ENCODE results near the gene GNAZ. TPM values are rescaled to one million over a fixed set of nuclear protein-coding genes. Genes with fewer than 3 reads are reported as not detected.
A peak's percentile ranks its signal among the peaks of the same experiment; 100 is the strongest.
"Not testable (repeated sequence)": the region's sequence is repeated elsewhere in the genome, so short reads cannot be mapped to it uniquely, and the experiment has no call there.

GNAZ gene
- total RNA-seq, 1 donor from 2014 or later, result 0.51 TPM

DNA sequence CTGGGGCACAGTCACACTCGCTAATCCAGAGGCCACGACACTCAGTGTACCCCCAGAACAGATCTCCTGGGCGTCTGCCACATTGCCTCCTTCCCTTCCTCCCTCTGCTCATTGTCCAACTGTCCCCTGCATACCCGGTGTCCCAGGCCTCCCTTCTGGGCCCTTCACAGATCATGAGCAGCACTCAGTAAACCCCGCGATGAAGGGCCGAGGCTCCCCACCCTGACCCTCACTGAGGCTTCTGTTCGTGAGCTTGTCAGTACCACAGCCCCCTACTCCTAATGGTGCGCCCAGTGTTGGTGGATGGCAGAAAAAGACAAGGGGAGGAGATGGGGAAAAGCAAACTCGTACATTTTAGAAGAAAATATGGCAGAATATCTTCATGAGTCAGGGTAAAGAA, 58.8 kb downstream of the GNAZ start:
- Mint-ChIP-seq H3K27me3 (peaks cover 6% of the 10 kb centered on the region), H3K36me3 (ENCODE audit: low read depth) (no peaks in the 10 kb centered on the region), H3K4me1 (peaks cover 3% of the 10 kb centered on the region), H3K27ac (no peak overlapping the region), H3K9me3 (no peaks in the 10 kb centered on the region), H3K4me3 (no peak overlapping the region)
- intact Hi-C loops (cut with micrococcal nuclease), result no loop called here
- no peak for DNase-seq

DNA sequence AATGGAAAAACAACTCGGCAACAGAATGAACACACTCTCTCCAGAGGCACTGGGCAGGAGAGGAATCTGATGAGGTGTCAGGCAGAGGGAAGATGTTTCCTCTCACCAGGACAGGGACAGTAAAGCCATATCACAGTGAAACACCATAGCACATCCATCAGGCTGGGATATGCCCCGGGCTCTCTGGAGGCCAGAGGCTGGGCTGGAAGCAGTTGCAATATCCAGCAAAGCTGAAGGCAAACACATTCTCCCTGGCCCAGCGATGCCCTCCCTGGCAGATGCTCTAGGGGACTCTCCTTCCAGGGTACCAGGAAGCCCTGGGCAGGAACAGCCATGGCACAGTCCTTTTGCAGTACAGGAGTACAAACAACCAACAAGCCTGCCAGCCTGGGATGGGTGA, 60.4 kb downstream of the GNAZ start:
- no peaks in the 10 kb centered on the region for H3K36me3 Mint-ChIP-seq (ENCODE audit: low read depth)
- DNase-seq, result no peak
- H3K27ac Mint-ChIP-seq, result no peak overlapping the region
- H3K9me3 Mint-ChIP-seq, result no peaks in the 10 kb centered on the region
- H3K4me3 Mint-ChIP-seq, result no peak overlapping the region
- intact Hi-C loops (cut with micrococcal nuclease), result no loop called here
- peaks cover 6% of the 10 kb centered on the region for H3K27me3 Mint-ChIP-seq
- peaks cover 3% of the 10 kb centered on the region for H3K4me1 Mint-ChIP-seq

DNA sequence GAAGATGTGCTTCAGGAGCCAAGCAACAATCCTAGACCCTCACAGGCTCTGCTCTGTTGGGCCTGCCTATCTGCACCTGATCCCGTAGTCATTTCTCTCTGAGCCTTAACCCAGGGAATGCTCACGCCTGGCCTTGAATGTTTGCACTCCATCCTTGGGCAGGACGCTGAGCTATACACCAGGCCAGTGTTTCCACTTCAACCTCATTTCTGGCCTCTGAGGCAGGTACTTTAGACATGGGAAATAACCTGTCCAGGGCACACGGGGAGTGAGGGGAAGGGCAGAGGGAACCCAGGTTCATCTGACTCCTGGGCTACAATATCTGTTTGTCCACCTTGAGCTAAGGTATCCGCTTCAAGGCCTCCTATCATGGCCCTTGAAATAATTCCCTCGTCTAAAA, 61.6 kb downstream of the GNAZ start:
- no peak overlapping the region for H3K4me3 Mint-ChIP-seq
- peaks cover 6% of the 10 kb centered on the region for H3K27me3 Mint-ChIP-seq
- no peaks in the 10 kb centered on the region for H3K36me3 Mint-ChIP-seq (ENCODE audit: low read depth)
- no peaks in the 10 kb centered on the region for H3K9me3 Mint-ChIP-seq
- H3K4me1 Mint-ChIP-seq, result peaks cover 6% of the 10 kb centered on the region
- H3K27ac Mint-ChIP-seq, result no peak overlapping the region
- intact Hi-C loops (cut with micrococcal nuclease), result no loop called here
- no peak for DNase-seq

DNA sequence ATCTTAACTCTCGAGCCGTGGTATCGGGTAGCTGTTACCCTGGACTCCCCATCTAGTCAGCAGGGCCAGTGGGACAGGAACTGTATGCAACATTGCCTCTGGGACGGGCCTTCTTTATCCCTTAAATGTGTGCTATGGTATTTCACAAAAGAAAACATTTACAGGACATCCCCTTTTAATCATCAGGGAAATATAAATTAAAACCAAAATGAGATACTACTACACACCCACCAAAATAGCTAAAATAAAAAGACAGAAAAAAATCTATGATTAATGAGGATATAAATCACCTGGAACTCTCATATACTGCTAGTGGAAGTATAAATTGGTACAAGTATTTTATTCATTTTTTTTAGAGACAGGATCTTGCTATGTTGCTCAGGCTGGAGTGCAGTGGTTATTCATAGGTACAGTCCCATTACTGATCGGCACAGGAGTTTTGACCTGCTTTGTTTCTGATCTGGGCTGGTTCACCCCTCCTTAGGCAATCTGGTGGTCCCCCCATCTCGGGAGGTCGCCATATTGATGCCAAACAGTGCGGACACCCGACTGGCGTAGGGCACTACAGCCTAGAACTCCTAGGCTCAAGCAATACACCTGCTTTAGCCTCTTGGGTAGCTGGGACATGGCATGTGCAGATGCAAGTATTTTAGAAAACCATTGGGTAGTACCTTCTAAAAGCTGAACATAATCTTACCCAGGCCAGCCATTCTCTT, 62.2 kb downstream of the GNAZ start:
- Mint-ChIP-seq H3K4me1 (peaks cover 7% of the 10 kb centered on the region), H3K27ac (no peak overlapping the region), H3K36me3 (ENCODE audit: low read depth) (no peaks in the 10 kb centered on the region), H3K27me3 (peaks cover 6% of the 10 kb centered on the region), H3K9me3 (no peaks in the 10 kb centered on the region), H3K4me3 (no peak overlapping the region)
- no peak for DNase-seq
- intact Hi-C loops (cut with micrococcal nuclease), result no loop called here

DNA sequence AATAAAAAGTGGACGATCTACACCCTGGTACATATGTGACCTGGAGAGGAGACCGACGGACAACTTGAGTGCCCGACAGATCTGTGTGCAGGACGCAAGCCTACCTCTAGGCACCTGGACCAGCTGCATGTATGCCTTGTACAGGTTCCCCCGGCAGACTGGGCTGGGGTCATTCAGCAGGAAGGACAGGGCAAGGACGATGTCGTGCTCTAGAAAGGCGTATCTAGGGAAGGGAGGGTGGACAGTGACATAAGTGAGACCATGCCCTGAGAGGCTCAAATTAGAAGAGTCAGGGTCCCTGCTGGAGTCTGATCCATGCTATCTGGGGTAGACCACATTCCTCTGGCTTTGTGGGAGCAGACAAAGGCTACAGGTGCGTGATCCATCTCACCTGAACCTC, 63.6 kb downstream of the GNAZ start:
- H3K36me3 Mint-ChIP-seq (ENCODE audit: low read depth), result no peaks in the 10 kb centered on the region
- no peaks in the 10 kb centered on the region for H3K9me3 Mint-ChIP-seq
- H3K27me3 Mint-ChIP-seq, result peaks cover 3% of the 10 kb centered on the region
- peaks cover 16% of the 10 kb centered on the region for H3K4me1 Mint-ChIP-seq
- intact Hi-C loops (cut with micrococcal nuclease), result no loop called here
- H3K27ac Mint-ChIP-seq, result no peak overlapping the region
- no peak for DNase-seq
- no peak overlapping the region for H3K4me3 Mint-ChIP-seq

DNA sequence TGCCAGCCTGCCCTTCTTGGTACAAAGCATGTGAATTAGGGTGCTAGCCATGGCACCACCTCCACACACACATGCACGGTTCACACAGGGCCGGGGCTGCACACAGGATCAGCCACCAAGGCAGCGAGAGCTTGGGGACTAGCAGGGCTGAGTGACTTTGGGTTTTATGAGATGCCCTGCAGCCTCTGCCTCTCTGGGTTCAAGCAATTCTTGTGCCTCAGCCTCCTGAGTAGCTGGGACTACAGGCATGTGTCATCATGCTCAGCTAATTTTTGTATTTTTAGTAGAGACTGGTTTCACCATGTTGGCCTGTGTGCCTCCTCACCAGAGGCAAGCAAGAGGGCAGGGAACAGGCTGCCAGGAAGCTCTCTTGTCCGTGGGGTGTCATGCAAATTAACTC, 66.7 kb downstream of the GNAZ start:
- H3K9me3 Mint-ChIP-seq; H3K36me3 Mint-ChIP-seq (ENCODE audit: low read depth); intact Hi-C loops (cut with micrococcal nuclease); DNase-seq; H3K4me3 Mint-ChIP-seq; H3K27me3 Mint-ChIP-seq: not testable (repeated sequence)
- peak overlapping the region; percentile 34 for H3K27ac Mint-ChIP-seq
- H3K4me1 Mint-ChIP-seq, result peaks cover 30% of the 10 kb centered on the region

DNA sequence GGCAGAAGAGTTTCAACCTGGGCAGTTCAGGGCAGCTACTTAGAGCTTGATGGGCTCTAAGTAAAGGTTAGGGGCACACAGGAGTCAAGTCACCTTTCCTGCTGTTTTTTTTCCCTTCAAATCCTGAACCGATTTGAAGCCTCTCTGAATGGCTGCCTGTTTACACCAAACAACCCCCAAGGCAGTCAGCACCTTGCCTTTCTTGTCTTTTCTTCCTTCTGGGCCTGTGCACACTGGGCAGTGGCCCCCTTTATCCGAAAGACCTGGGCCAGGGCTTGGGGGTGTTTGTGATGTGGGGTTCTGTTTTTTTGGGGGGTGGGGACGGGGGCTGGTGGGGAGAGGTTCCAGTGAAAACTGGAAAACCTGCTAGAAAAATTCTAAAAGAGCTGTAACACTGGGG, 67.1 kb downstream of the GNAZ start:
- Mint-ChIP-seq H3K9me3 (no peaks in the 10 kb centered on the region), H3K4me1 (peaks cover 35% of the 10 kb centered on the region), H3K36me3 (ENCODE audit: low read depth) (no peaks in the 10 kb centered on the region), H3K27me3 (no peaks in the 10 kb centered on the region), H3K27ac (peak overlapping the region; percentile 90), H3K4me3 (no peak overlapping the region)
- intact Hi-C loops (cut with micrococcal nuclease), result no loop called here
- DNase-seq, result no peak

DNA sequence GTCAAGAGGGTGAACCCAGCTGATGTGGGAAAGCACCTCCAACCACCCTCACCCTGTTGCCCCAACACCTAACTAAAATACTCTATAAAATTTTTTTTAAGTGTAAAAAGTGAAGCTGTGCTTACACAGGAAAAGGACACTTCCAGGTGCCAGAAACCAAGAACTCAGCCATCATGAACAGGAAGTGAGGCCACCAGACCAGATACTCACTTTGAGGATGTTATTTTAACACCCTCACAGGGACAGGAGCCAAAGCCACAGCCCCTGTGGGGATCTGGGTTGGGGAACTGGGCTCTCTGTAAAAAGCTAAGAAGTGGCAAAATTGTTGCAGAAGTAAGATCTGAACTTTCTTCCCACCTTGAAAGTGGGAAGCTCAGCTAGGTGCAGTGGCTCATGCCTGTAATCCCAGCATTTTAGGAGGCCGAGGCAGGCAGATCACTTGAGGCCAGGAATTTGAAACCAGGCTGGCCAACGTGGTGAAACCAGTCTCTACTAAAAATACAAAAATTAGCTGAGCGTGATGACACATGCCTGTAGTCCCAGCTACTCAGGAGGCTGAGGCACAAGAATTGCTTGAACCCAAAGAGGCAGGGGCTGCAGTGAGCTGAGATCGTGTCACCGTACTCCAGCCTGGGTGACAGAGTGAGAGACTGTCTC, 67.7 kb downstream of the GNAZ start:
- Mint-ChIP-seq H3K27ac (peak overlapping the region; percentile 90), H3K4me1 (peaks cover 40% of the 10 kb centered on the region), H3K9me3 (no peaks in the 10 kb centered on the region), H3K4me3 (peak overlapping the region; percentile 45), H3K36me3 (ENCODE audit: low read depth) (no peaks in the 10 kb centered on the region), H3K27me3 (no peaks in the 10 kb centered on the region)
- intact Hi-C loops (cut with micrococcal nuclease), result no loop called here
- peak; percentile 87 for DNase-seq

DNA sequence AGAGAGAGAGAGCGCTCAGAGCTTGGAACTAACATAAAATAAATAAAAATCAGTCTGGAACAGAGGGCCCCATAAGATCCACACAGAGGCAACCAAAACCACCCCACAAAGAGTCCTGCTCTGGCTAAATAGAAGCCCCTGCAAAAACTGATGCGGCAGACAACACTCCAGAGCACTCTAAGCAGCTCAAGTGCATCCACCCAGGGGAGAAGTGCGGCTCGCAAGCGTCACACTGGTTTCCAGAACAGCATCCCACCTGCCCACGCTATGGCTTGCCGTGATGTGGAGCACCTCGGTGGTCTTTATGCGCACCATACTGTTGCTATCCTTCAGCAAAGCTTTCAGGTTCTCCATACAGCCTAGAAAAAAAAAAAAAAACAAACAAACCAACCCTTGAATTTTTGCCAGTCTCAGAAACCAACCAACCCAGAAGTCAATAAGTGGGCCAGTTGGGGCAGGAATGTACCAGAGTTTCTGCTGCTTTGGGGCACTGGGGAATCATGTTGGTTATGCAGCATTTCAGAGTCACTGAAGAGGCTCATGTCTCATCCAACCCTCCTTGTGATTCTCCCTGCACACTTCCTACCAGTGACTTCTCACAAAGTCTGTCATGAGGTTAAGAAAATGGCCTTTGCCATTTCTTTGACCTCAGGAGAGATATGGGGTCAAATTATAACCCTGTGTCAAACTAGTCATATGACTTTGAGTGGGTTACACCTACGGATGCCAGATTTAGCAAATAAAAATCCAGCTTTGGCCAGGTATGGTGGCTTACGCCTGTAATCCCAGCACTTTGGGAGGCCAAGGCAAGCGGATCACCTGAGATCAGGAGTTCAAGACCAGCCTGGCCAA, 68.5 kb downstream of the GNAZ start:
- no peaks in the 10 kb centered on the region for H3K9me3 Mint-ChIP-seq

DNA sequence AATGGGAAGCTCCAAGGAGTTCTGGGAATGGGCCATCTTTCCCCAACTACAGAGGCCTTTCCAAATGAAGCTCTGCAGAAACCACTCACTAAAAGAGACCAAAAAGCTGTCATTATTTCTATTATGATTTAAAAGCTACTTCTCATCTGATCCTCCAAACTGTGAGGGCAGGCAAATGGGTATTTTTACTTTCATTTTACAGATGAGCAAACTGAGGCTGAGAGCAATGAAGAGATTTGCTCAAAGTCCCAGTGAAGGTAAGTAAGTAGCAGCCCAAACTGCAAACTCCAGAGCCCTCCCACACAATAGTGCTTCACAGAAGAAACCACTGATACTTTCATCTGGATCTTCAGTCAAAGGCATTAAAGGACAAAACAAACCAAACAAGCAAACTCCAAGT, 70.1 kb downstream of the GNAZ start:
- no peaks in the 10 kb centered on the region for H3K36me3 Mint-ChIP-seq (ENCODE audit: low read depth)
- intact Hi-C loops (cut with micrococcal nuclease), result loop anchor here (5.0 kb wide), 1 partner anchor 128 kb away; no protein-coding TSS in a partner anchor
- peak overlapping the region; percentile 58 for H3K27ac Mint-ChIP-seq
- peaks cover 50% of the 10 kb centered on the region for H3K4me1 Mint-ChIP-seq
- H3K9me3 Mint-ChIP-seq, result no peaks in the 10 kb centered on the region
- DNase-seq, result no peak
- no peak overlapping the region for H3K4me3 Mint-ChIP-seq
- peaks cover 2% of the 10 kb centered on the region for H3K27me3 Mint-ChIP-seq

More for the DNA sequence above, 68.5 kb downstream of the GNAZ start:
- Mint-ChIP-seq H3K36me3 (ENCODE audit: low read depth) (no peaks in the 10 kb centered on the region), H3K27me3 (no peaks in the 10 kb centered on the region), H3K27ac (peak overlapping the region; percentile 90), H3K4me3 (peak overlapping the region; percentile 45), H3K4me1 (peaks cover 44% of the 10 kb centered on the region)
- DNase-seq, result no peak
- intact Hi-C loops (cut with micrococcal nuclease), result no loop called here

DNA sequence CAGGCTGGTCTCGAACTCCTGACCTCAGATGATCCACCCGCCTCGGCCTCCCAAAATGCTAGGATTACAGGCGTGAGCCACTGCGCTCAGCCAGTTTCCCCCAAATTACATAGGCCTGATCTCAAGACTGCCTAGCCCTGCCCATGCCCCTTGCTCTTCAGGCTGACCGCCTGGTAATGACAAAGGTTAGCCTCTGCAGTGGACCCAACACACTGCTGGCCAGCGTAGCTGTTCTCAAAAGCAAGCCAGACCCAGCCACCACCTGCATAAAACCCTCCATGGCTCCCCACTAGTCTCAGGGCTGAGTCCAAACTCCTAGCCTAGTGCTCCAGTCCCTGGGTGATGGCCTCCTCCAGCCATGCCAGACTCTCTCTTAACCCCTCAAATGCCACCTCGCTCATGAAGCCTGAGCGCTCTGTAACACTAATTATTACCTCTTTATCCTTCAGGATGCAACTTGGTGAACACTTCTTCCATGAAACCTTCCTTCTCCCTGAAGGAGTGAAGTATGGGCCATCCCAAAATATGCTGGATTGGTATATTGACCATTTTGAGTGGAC, 72.3 kb downstream of the GNAZ start:
- Mint-ChIP-seq H3K4me3 (peak overlapping the region; percentile 74), H3K4me1 (peaks cover 46% of the 10 kb centered on the region), H3K9me3 (no peaks in the 10 kb centered on the region), H3K36me3 (ENCODE audit: low read depth) (no peaks in the 10 kb centered on the region), H3K27me3 (peaks cover 2% of the 10 kb centered on the region), H3K27ac (peak overlapping the region; percentile 88)
- intact Hi-C loops (cut with micrococcal nuclease), result loop anchor here (5.0 kb wide), 1 partner anchor 130 kb away; no protein-coding TSS in a partner anchor
- no peak for DNase-seq

DNA sequence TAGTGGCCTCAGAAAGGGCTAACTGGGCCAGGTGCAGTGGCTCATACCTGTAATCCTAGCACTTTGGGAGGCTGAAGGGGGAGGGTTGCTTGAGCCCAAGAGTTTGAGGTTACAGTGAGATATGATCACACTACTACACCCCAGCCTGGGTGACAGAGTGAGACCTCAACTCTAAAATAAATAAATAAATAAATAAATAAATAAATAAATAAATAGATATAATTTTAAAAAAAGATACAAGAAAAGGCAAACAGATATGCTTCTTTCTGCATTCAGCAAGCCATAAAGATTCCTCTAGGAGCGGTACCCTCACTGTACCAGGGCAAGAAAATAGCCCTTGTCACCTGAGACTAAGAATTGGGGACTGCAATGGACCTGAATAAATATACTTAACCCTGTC, 72.8 kb downstream of the GNAZ start:
- DNase-seq, result no peak
- intact Hi-C loops (cut with micrococcal nuclease), result loop anchor here (5.0 kb wide), 1 partner anchor 131 kb away; no protein-coding TSS in a partner anchor
- peaks cover 3% of the 10 kb centered on the region for H3K27me3 Mint-ChIP-seq
- no peaks in the 10 kb centered on the region for H3K9me3 Mint-ChIP-seq
- peak overlapping the region; percentile 74 for H3K4me3 Mint-ChIP-seq
- peak overlapping the region; percentile 88 for H3K27ac Mint-ChIP-seq
- no peaks in the 10 kb centered on the region for H3K36me3 Mint-ChIP-seq (ENCODE audit: low read depth)
- peaks cover 42% of the 10 kb centered on the region for H3K4me1 Mint-ChIP-seq

DNA sequence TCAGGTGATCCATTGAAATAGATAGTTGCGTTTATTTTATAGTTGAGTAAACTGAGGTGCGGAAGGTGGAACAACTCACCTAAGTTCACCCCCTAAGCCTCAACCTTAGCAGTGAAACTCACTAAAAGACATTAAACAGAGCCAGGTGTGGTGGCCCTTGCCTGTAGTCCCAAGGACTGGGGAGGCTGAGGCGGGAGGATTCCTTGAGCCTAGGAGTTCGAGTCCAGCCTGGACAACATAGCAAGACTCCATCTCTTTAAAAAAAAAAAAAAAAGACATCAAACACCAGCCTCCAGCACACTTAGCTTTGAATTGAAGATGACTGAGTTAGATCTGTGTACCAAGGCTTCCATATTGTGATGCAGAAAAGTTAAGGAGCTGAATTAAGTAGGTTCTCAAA, 74.1 kb downstream of the GNAZ start:
- no peaks in the 10 kb centered on the region for H3K9me3 Mint-ChIP-seq
- no peak for DNase-seq
- no peaks in the 10 kb centered on the region for H3K36me3 Mint-ChIP-seq (ENCODE audit: low read depth)
- H3K27me3 Mint-ChIP-seq, result peaks cover 4% of the 10 kb centered on the region
- H3K4me1 Mint-ChIP-seq, result peaks cover 33% of the 10 kb centered on the region
- no peak overlapping the region for H3K4me3 Mint-ChIP-seq
- H3K27ac Mint-ChIP-seq, result peak overlapping the region; percentile 39
- intact Hi-C loops (cut with micrococcal nuclease), result loop anchor here (5.0 kb wide), 1 partner anchor 132 kb away; no protein-coding TSS in a partner anchor

Measured in activated CD4-positive, alpha-beta T cell treated with anti-CD3 and anti-CD28 coated beads, Interleukin-2, amount 10 ng/mL, durations not matched to agents 24 days and 14 days (primary cell).